GM20000 (cell line): ENCODE data around the gene FAM53A.

ENCODE experiments used
- DNase-seq: peaks from one replicate; pipeline ENCODE4 v3.0.0; 2012; ENCODE audit warnings: low spot score
- TF ChIP-seq, protein P1 (sequence below): IDR thresholded peaks from 2 replicates; pipeline ENCODE4 v1.5.1; 2012; ENCODE audit warnings: mild to moderate bottlenecking, control low read depth; ENCODE audit errors: extremely low read depth, missing control alignments

The FAM53A gene

DNA sequence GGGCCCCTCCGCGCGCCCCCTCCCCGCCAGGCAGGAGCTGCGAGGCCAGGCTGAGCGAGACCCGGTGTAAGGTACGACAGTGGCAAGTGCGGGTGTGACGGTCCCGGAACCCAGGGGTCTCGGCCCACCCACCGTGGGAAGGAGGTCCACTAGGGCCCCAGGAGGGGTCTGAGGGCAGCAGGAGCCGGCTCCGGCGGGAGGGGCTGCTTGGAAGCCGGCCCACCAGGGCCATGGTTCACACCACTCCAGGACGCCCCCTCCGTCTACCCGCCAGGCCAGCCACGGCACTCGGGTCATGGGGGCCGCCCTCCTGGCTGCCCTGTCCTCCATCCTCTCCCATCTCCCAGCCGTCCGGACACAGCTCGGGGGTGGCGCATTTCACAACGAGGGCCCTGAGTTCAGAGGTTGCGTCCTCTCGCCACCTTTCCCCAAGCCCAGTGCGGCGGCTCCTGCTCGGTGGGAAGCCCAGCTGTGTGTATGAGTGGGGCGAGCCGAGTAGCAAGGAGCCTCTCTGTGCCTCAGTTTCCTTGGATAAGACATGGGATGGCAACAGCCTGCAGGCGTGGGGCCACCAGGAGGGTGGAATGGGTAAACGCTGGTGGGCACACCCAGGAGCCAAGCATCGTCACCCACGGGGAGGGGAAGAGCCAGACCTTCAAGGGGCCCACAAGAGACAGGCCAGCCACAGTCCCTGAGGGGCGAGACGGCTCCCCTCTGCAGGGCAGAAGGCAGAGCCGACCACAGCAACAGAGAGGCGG is 81.3 kb downstream of the FAM53A start:
- DNase-seq = no peak
- TF ChIP-seq, protein P1, sequence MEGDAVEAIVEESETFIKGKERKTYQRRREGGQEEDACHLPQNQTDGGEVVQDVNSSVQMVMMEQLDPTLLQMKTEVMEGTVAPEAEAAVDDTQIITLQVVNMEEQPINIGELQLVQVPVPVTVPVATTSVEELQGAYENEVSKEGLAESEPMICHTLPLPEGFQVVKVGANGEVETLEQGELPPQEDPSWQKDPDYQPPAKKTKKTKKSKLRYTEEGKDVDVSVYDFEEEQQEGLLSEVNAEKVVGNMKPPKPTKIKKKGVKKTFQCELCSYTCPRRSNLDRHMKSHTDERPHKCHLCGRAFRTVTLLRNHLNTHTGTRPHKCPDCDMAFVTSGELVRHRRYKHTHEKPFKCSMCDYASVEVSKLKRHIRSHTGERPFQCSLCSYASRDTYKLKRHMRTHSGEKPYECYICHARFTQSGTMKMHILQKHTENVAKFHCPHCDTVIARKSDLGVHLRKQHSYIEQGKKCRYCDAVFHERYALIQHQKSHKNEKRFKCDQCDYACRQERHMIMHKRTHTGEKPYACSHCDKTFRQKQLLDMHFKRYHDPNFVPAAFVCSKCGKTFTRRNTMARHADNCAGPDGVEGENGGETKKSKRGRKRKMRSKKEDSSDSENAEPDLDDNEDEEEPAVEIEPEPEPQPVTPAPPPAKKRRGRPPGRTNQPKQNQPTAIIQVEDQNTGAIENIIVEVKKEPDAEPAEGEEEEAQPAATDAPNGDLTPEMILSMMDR = no peak

DNA sequence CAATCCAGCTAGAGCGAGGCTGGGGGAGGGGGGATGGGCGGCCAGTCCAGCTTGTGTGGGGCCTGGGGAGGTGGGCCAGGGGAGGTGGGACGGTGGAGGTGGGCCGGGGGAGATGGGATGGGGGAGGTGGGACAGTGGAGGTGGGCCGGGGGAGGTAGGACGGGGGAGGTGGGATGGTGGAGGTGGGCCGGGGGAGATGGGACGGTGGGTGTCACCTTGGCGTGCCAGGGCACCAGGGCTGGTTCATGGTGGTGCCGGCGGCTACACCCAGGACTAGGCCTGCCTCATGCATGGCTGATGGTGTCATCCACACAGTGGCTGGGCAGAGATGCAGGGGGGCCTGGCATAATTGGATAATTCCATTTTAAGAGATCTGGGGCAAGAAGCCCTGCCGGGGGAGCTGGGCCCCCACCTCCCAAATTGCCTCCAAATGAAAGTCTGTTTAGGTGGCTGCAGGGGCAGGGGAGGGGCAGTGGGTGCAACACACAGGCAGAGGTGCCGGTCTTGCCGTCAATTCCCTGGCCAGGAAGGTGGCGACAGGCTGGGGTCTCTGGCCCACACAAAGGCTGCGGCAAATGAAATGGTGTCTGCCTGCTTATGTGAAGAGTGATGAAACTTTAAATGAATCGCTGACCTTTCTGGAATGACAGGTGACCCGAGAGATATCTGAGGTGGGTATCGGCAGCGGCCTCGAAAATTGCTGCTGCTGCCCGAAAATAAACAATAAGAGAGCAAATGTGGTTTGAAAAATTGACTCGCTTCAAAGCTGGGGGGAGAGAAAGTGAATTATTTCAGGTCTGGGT is 82.1 kb downstream of the FAM53A start:
- DNase-seq = no peak
- TF ChIP-seq, protein P1 = no peak

DNA sequence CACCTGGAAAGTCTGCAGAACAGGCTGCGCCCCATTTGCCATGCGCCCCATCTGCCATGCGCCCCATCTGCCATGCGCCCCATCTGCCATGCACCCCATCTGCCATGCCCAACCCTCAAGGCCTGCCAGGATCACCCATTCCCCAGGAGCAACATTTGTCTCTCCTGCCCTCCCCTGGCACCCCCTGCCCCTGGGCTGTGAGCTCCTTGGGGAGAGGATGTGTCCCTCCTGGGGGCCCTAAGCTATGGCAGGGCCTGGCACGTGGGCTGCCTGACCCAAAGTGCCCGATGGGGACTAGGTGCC is 82.6 kb downstream of the FAM53A start:
- TF ChIP-seq, protein P1 = no peak
- no peak for DNase-seq

DNA sequence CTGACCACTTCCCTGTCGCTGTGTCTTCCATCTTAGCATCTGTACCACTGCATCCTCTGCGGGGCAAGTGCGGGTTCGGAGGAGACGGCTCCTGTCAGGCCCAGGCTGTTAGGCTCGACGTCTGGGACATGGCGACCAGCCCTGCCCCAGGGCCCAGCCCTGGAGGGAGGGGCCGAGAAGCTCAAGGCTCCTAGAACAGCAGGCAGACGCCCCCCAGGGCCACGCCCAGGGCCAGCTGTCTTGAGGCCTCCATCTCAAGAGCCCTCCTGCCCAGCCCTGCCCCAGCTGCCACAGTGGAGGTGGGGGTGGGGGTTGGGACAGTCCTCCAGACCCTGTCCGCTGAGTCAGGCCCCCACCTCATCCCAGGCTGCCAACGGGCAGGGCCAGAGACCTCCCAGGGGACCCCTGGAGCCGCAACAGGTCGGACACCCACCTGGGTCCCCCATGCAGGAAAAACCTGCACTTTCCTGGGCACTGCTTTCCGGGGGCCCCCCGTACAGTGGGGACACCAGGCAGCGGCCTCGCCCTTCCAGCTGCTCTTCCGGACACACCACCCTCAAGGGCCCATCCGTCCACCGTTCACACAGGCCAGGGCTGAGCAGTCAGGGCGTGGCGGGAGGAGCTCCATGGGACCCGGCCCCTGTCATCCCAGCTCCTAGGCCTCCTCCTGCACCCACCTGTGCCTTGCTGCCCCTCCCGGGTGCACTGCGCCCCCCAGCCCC is 83.1 kb downstream of the FAM53A start:
- TF ChIP-seq, protein P1 = no peak
- no peak for DNase-seq

DNA sequence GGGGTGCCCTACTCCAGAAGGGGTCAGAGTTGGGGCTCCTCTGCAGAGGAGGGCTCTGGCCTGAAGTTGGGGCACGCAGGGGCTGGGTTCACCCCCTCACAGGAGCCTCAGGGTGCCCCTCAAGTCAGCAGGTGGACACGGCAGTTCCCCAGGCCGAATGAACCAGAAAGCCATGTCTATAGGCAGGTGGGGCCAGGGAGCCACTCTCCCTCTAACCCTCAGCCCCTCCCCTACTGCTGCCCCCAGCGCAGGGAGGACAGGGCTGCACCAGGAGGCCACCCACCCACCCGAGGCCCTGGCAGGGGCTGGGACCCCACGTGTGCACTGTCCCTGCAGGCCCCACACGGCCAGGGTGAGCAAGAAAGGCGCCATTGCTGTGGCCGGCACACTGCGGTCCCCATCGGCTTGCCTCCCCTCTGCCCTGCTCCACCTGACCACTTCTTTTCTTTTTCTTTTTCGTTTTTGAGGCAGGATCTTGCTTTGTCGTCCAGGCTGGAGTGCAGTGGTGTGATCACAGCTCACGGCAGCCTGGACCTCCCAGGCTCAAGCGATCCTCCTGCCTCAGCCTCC is 83.8 kb downstream of the FAM53A start:
- DNase-seq = no peak
- TF ChIP-seq, protein P1 = no peak

DNA sequence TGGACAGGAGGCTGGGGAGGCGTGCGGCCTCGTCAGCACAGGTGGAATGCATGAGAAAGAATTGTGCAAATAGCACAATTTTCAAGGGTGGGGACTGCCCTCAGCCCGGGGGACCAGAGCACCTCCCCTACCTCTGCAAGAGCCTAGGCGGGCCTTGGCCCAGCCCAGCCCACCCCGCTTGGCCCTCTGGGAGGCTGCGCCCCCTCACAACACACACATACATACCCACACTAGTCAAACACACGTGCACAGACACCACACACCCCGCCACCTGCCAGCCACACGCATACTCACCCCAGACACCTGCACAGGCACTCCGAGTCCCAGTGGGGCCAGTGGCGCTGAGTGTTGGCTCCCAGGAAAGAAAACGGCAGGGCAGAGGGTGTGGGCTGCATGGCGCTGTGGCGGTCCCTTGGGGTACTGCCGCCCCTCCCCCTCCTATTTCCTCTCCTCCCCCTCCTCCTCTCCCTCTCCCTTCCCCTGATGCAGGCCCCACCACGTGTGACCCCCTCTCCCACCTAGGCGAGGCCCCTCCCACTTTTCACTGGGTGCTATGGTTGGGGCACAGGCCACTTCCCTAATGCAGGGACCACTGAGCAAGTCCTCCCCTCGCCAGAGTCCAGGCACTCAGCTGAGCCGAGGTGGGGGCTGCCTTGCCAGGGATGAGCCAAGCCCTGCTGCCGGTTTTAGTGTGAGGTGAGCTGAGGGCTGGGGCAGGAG is 84.5 kb downstream of the FAM53A start:
- TF ChIP-seq, protein P1 = no peak
- DNase-seq = no peak
